Neuronal stem cell (in vitro differentiated cells): ENCODE measurements around the gene FREY1.

Source experiments
- DNase-seq: peaks from one replicate; pipeline ENCODE4 v3.0.0-alpha.2; 2013; ENCODE audit warnings: low spot score
- H2AFZ ChIP-seq: one replicate; pipeline ENCODE4 v1.6.1; 2013; ENCODE audit warnings: mild to moderate bottlenecking, low read length, inconsistent platforms
- H2AK5ac ChIP-seq: 2 replicates; pipeline ENCODE4 v1.6.1; 2013; ENCODE audit warnings: low read depth, mild to moderate bottlenecking, inconsistent platforms, low read length, moderate library complexity, mixed read lengths
- H2BK120ac ChIP-seq: 2 replicates; pipeline ENCODE4 v1.6.1; 2013; ENCODE audit warnings: low read depth, mild to moderate bottlenecking, inconsistent platforms, low read length, moderate library complexity, mixed read lengths
- H2BK12ac ChIP-seq: one replicate; pipeline ENCODE4 v1.6.1; 2013; ENCODE audit warnings: low read length, inconsistent platforms
- H2BK15ac ChIP-seq: 2 replicates; pipeline ENCODE4 v1.6.1; 2013; ENCODE audit warnings: mild to moderate bottlenecking, low read length, inconsistent platforms, mixed read lengths
- H2BK5ac ChIP-seq: one replicate; pipeline ENCODE4 v1.6.1; 2013; ENCODE audit warnings: inconsistent platforms, mild to moderate bottlenecking, low read length, moderate library complexity
- H3K14ac ChIP-seq: one replicate; pipeline ENCODE4 v1.6.1; 2013; ENCODE audit warnings: low read length, inconsistent platforms
- H3K18ac ChIP-seq: 2 replicates; pipeline ENCODE4 v1.6.1; 2013; ENCODE audit warnings: low read length, inconsistent platforms
- H3K23ac ChIP-seq: 2 replicates; pipeline ENCODE4 v1.6.1; 2013; ENCODE audit warnings: low read depth, mild to moderate bottlenecking, mixed read lengths, low read length, inconsistent platforms; ENCODE audit not compliant: poor library complexity
- H3K27ac ChIP-seq: replicated peaks from 3 replicates; pipeline ENCODE4 v1.5.1; 2013; ENCODE audit warnings: low read length, inconsistent platforms
- H3K27me3 ChIP-seq, 3 experiments: 2 replicates each; pipeline ENCODE4 v1.6.1; 2013; ENCODE audit warnings: low read length in 3 of 3, mild to moderate bottlenecking in 2 of 3, inconsistent platforms in 1 of 3, low read depth in 1 of 3, mixed read lengths in 1 of 3, moderate library complexity in 1 of 3; ENCODE audit not compliant: control insufficient read depth in 3 of 3, insufficient read depth in 3 of 3
- H3K36me3 ChIP-seq, 2 donors: replicated peaks in 1 of 2; 2 replicates each; pipeline ENCODE4 v1.6.1; 2013; ENCODE audit warnings: low read length in 2 of 2; ENCODE audit not compliant: control insufficient read depth in 2 of 2, insufficient read depth in 2 of 2
- H3K4ac ChIP-seq: 2 replicates; pipeline ENCODE4 v1.6.1; 2013; ENCODE audit warnings: inconsistent platforms, mild to moderate bottlenecking, low read length, moderate library complexity
- H3K4me1 ChIP-seq, 2 donors: 1 replicate in 1 of 2; 2 replicates in 1 of 2; pipeline ENCODE4 v1.6.1; 2013; ENCODE audit warnings: low read length in 2 of 2, low read depth in 1 of 2; ENCODE audit not compliant: control insufficient read depth in 2 of 2, insufficient read depth in 1 of 2
- H3K4me2 ChIP-seq: one replicate; pipeline ENCODE4 v1.6.1; 2013; ENCODE audit warnings: mild to moderate bottlenecking, low read length, inconsistent platforms; ENCODE audit not compliant: insufficient read depth, poor library complexity, severe bottlenecking
- H3K4me3 ChIP-seq, 2 donors: 2 replicates each; pipeline ENCODE4 v1.5.1; 2013; ENCODE audit warnings: low read length in 2 of 2, mild to moderate bottlenecking in 2 of 2, inconsistent platforms in 1 of 2, moderate library complexity in 1 of 2
- H3K79me1 ChIP-seq: one replicate; pipeline ENCODE4 v1.6.1; 2013; ENCODE audit warnings: low read depth, mild to moderate bottlenecking, inconsistent platforms, low read length, moderate library complexity
- H3K9ac ChIP-seq: one replicate; pipeline ENCODE4 v1.6.1; 2013; ENCODE audit warnings: mild to moderate bottlenecking, low read depth, low read length, inconsistent platforms; ENCODE audit not compliant: poor library complexity
- H3K9me3 ChIP-seq, 2 donors: replicated peaks in 1 of 2; 2 replicates each; pipeline versions ENCODE3 to v1.6.1; 2013; ENCODE audit warnings: low read length in 2 of 2, mild to moderate bottlenecking in 2 of 2, inconsistent platforms in 1 of 2, low read depth in 1 of 2, mixed read lengths in 1 of 2, moderate library complexity in 1 of 2; ENCODE audit not compliant: control insufficient read depth in 2 of 2, insufficient read depth in 1 of 2
- H4K8ac ChIP-seq: one replicate; pipeline ENCODE4 v1.6.1; 2013; ENCODE audit warnings: low read depth, mild to moderate bottlenecking, inconsistent platforms, low read length, moderate library complexity
- H4K91ac ChIP-seq: one replicate; pipeline ENCODE4 v1.6.1; 2013; ENCODE audit warnings: low read length, low read depth, mild to moderate bottlenecking, inconsistent platforms; ENCODE audit not compliant: poor library complexity
- WGBS, 2 donors: extraction: QIAGEN DNeasy Blood & Tissue Kit; methylation state at CpG; one replicate each; pipeline ENCODE4 v1.1.7; 2013; ENCODE audit warnings: missing lambda C conversion rate in 2 of 2, mixed read lengths in 1 of 2; ENCODE audit not compliant: insufficient read length in 2 of 2, insufficient replicate concordance in 1 of 2; ENCODE audit errors: extremely low coverage in 2 of 2; 5-methylcytosine and 5-hydroxymethylcytosine counted together

The FREY1 gene

DNA sequence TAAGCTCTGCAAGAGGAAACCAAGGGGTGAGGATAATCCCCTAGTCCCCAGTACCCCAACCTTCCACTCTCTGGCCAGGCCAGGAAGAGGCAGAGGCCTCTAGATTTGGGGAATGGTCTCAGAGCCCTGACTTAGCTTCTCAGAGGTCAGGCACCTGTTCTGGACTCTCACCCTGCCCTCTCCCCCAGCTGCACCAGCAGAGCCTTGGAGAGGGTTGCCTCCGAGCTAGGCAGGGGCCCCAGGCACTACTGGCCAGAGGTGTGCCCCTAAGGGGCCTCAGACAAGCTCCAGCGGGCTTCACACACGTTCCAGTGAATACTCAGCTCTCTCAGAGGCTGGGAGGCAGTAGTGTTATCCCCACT lies 8.0 kb downstream of the FREY1 start:
- Histone ChIP-seq H3K79me1 (peaks cover 3% of the 10 kb centered on the region), H3K27me3 (peaks cover 0 to 10% (median 7%) of the 10 kb centered on the region in 3 experiments), H3K4ac (no peak overlapping the region), H2AK5ac (peak overlapping the region; percentile 78), H2BK15ac (peak overlapping the region; percentile 27), H3K18ac (peak overlapping the region; percentile 62), H2BK5ac (peak overlapping the region; percentile 10), H2AFZ (peak overlapping the region; percentile 93), H3K23ac (peak overlapping the region; percentile 31), H3K9ac (no peak overlapping the region), H3K36me3 (peaks cover 10 to 18% of the 10 kb centered on the region in 2 donors), H3K27ac (peak overlapping the region; percentile 64), H3K14ac (no peak overlapping the region), H3K4me2 (peak overlapping the region; percentile 86), H4K91ac (no peak overlapping the region), H3K4me3 (peak overlapping the region in 1 of 2 donors; percentile 79), H3K9me3 (peaks cover 0 to 1% of the 10 kb centered on the region in 2 donors), H2BK12ac (no peak overlapping the region), H2BK120ac (no peak overlapping the region), H3K4me1 (peaks cover 32 to 43% of the 10 kb centered on the region in 2 donors), H4K8ac (no peak overlapping the region)
- no peak for DNase-seq
- WGBS, 2 donors, result no CpG with 5 or more reads among the region's 3 CpGs

- H3K27ac ChIP-seq, result no peak overlapping the region
- H3K18ac ChIP-seq, result peak overlapping the region; percentile 5
- H4K8ac ChIP-seq, result no peak overlapping the region
- H3K4me2 ChIP-seq, result no peak overlapping the region
- no peak overlapping the region for H3K9ac ChIP-seq
- no peak overlapping the region for H3K4ac ChIP-seq
- no peak overlapping the region for H2AFZ ChIP-seq
- H3K4me1 ChIP-seq, result peaks cover 33 to 45% of the 10 kb centered on the region in 2 donors
- no peak overlapping the region for H2BK15ac ChIP-seq
- H3K14ac ChIP-seq, result no peak overlapping the region
- peaks cover 2 to 4% of the 10 kb centered on the region in 2 donors for H3K36me3 ChIP-seq
- no peak overlapping the region for H2BK5ac ChIP-seq
- H3K27me3 ChIP-seq, result peaks cover 0 to 23% (median 7%) of the 10 kb centered on the region in 3 experiments
- no CpG with 5 or more reads among the region's 6 CpGs for WGBS, 2 donors
- peaks cover 0 to 1% of the 10 kb centered on the region in 2 donors for H3K9me3 ChIP-seq
- no peak overlapping the region for H2BK12ac ChIP-seq
- peaks cover 3% of the 10 kb centered on the region for H3K79me1 ChIP-seq
- peak overlapping the region; percentile 22 for H2AK5ac ChIP-seq
- H3K4me3 ChIP-seq, result no peak overlapping the region
- DNase-seq, result no peak
- H3K23ac ChIP-seq, result no peak overlapping the region
- H4K91ac ChIP-seq, result no peak overlapping the region
- H2BK120ac ChIP-seq, result no peak overlapping the region
Measured at GRCh38 chr11:45897556-45897955, 9.5 kb downstream of the FREY1 start.

- Histone ChIP-seq H3K9me3 (peaks cover 0 to 1% of the 10 kb centered on the region in 2 donors), H3K79me1 (peaks cover 3% of the 10 kb centered on the region), H3K4ac (no peak overlapping the region), H3K23ac (peak overlapping the region; percentile 2), H3K9ac (no peak overlapping the region), H3K18ac (peak overlapping the region; percentile 82), H2BK5ac (no peak overlapping the region), H3K14ac (no peak overlapping the region), H2AK5ac (no peak overlapping the region), H4K8ac (no peak overlapping the region), H3K4me1 (peaks cover 31 to 43% of the 10 kb centered on the region in 2 donors), H3K36me3 (no peaks in the 10 kb centered on the region), H3K4me3 (no peak overlapping the region), H3K4me2 (peak overlapping the region; percentile 30), H2BK12ac (no peak overlapping the region), H2AFZ (peak overlapping the region; percentile 79), H4K91ac (no peak overlapping the region), H3K27me3 (peaks cover 0 to 27% (median 7%) of the 10 kb centered on the region in 3 experiments), H2BK120ac (no peak overlapping the region), H3K27ac (peak overlapping the region; percentile 62), H2BK15ac (no peak overlapping the region)
- WGBS, 2 donors, result no CpG with 5 or more reads among the region's 19 CpGs
- peak; percentile 48 for DNase-seq
Measured at GRCh38 chr11:45896422-45896984, 10.6 kb downstream of the FREY1 start.

GRCh38 chr11:45895553-45896259 lies 11.4 kb downstream of the FREY1 start:
- H2AK5ac ChIP-seq, result peak overlapping the region; percentile 6
- peak overlapping the region; percentile 81 for H2BK12ac ChIP-seq
- peaks cover 3% of the 10 kb centered on the region for H3K79me1 ChIP-seq
- whole genome bisulfite sequencing, 2 donors, result no CpG with 5 or more reads among the region's 8 CpGs
- H3K27ac ChIP-seq, result no peak overlapping the region
- no peak for DNase-seq
- peak overlapping the region; percentile 4 for H3K4ac ChIP-seq
- H2BK120ac ChIP-seq, result no peak overlapping the region
- H2AFZ ChIP-seq, result peak overlapping the region; percentile 79
- H2BK15ac ChIP-seq, result peak overlapping the region; percentile 19
- peak overlapping the region; percentile 69 for H3K18ac ChIP-seq
- no peak overlapping the region for H3K14ac ChIP-seq
- peaks cover 0 to 30% (median 5%) of the 10 kb centered on the region in 3 experiments for H3K27me3 ChIP-seq
- H3K36me3 ChIP-seq, result no peaks in the 10 kb centered on the region
- H2BK5ac ChIP-seq, result no peak overlapping the region
- no peak overlapping the region for H4K8ac ChIP-seq
- no peak overlapping the region for H3K4me2 ChIP-seq
- H4K91ac ChIP-seq, result no peak overlapping the region
- peak overlapping the region; percentile 81 for H3K23ac ChIP-seq
- peaks cover 0 to 1% of the 10 kb centered on the region in 2 donors for H3K9me3 ChIP-seq
- no peak overlapping the region for H3K4me3 ChIP-seq
- H3K4me1 ChIP-seq, result peaks cover 24 to 35% of the 10 kb centered on the region in 2 donors
- H3K9ac ChIP-seq, result no peak overlapping the region
